Smooth muscle cell (in vitro differentiated cells): ENCODE results near the gene COPS9. TPM values are rescaled to one million over a fixed set of nuclear protein-coding genes. Genes with fewer than 3 reads are reported as not detected.

Experiments used
- DNase-seq: peaks from one replicate; lab custom pipeline; 2025; ENCODE audit not compliant: unreplicated experiment; lab: John Stamatoyannopoulos, UW
- H2AFZ ChIP-seq: fragments of 200-600 bp; sonication (generic); 2 replicates; pipeline ENCODE4 v1.6.0; 2016; ENCODE audit warnings: antibody characterized with exemption, low read depth, mild to moderate bottlenecking
- H3F3A ChIP-seq: fragments of 200-600 bp; sonication (generic); 2 replicates; pipeline ENCODE4 v1.6.0; 2017; ENCODE audit warnings: antibody characterized with exemption, low read depth
- H3K27ac ChIP-seq: fragments of 200-600 bp; sonication (generic); 2 replicates; pipeline ENCODE4 v1.5.1; 2016; ENCODE audit warnings: low read depth, mild to moderate bottlenecking
- H3K27me3 ChIP-seq: fragments of 200-600 bp; sonication (generic); 2 replicates; pipeline ENCODE4 v1.6.1; 2016; ENCODE audit warnings: low read depth, mild to moderate bottlenecking
- H3K36me3 ChIP-seq: fragments of 200-600 bp; sonication (generic); 2 replicates; pipeline ENCODE4 v1.5.1; 2016; ENCODE audit warnings: low read depth
- H3K4me1 ChIP-seq: fragments of 200-600 bp; sonication (generic); 2 replicates; pipeline ENCODE4 v1.5.1; 2016; ENCODE audit warnings: low read depth
- H3K4me2 ChIP-seq: fragments of 200-600 bp; sonication (generic); 2 replicates; pipeline ENCODE4 v1.6.0; 2016; ENCODE audit warnings: mild to moderate bottlenecking
- H3K4me3 ChIP-seq: fragments of 200-600 bp; sonication (generic); 2 replicates; pipeline ENCODE4 v1.5.1; 2016; ENCODE audit warnings: mild to moderate bottlenecking
- H3K79me2 ChIP-seq: fragments of 200-600 bp; sonication (generic); 2 replicates; pipeline ENCODE4 v1.6.0; 2016; ENCODE audit warnings: low read depth, mild to moderate bottlenecking
- H3K9ac ChIP-seq: fragments of 200-600 bp; sonication (generic); 2 replicates; pipeline ENCODE4 v1.6.0; 2016; ENCODE audit warnings: low read depth
- H3K9me3 ChIP-seq: fragments of 200-600 bp; sonication (generic); replicated peaks from 2 replicates; pipeline ENCODE4 v1.5.1; 2016; ENCODE audit warnings: low read depth
- H4K20me1 ChIP-seq: fragments of 200-600 bp; sonication (generic); 2 replicates; pipeline ENCODE4 v1.6.0; 2016; ENCODE audit warnings: low read depth
- CTCF ChIP-seq: fragments of 200-600 bp; sonication (generic); IDR thresholded peaks from 2 replicates; pipeline ENCODE4 v1.5.1; 2017; ENCODE audit warnings: borderline replicate concordance, mild to moderate bottlenecking, antibody characterized with exemption; ENCODE audit not compliant: insufficient read depth, poor library complexity, severe bottlenecking
- WGBS: methylation state at CpG from one replicate; pipeline ENCODE4 v1.1.7; 2016; ENCODE audit warnings: low lambda C conversion rate; 5-methylcytosine and 5-hydroxymethylcytosine counted together
- polyA plus RNA-seq: library from polyadenylated mRNA; unstranded; fragments of >200 nt; fragmentation: Nextera tagmentation; extraction: Ambion mirVana; gene quantifications from 2 replicates; pipeline ENCODE4 v1.2.1, GENCODE V29; 2016
- total RNA-seq: library from RNA; depleted of rRNA; stranded (reverse); fragments of >200 nt; gene quantifications from 2 replicates; pipeline ENCODE4 v1.2.3, GENCODE V29; 2014

Gene COPS9
- total and polyA plus RNA-seq, 2 experiments from 2014 or later, result 157 to 296 TPM

GRCh38 chr2:240165034-240165433 lies 28.9 kb upstream of the COPS9 start:
- no peak overlapping the region for H3K27ac ChIP-seq
- 84% methylated on average over 9 of the region's 10 CpGs for WGBS
- no peaks in the 10 kb centered on the region for H3K9me3 ChIP-seq
- no peak overlapping the region for H2AFZ ChIP-seq
- H3K79me2 ChIP-seq, result no peaks in the 10 kb centered on the region
- H3K4me2 ChIP-seq, result no peak overlapping the region
- H3K4me3 ChIP-seq, result no peak overlapping the region
- H4K20me1 ChIP-seq, result no peaks in the 10 kb centered on the region
- no peaks in the 10 kb centered on the region for H3K4me1 ChIP-seq
- H3F3A ChIP-seq, result no peaks in the 10 kb centered on the region
- H3K36me3 ChIP-seq, result no peaks in the 10 kb centered on the region
- no peak overlapping the region for H3K9ac ChIP-seq
- no peak for TF ChIP-seq CTCF
- no peak for DNase-seq
- H3K27me3 ChIP-seq, result peaks cover 4% of the 10 kb centered on the region

- no peaks in the 10 kb centered on the region for H3F3A ChIP-seq
- no peak overlapping the region for H3K4me2 ChIP-seq
- no peaks in the 10 kb centered on the region for H3K79me2 ChIP-seq
- no peak for DNase-seq
- H3K9me3 ChIP-seq, result no peaks in the 10 kb centered on the region
- H3K27ac ChIP-seq, result no peak overlapping the region
- H4K20me1 ChIP-seq, result no peaks in the 10 kb centered on the region
- H3K27me3 ChIP-seq, result peaks cover 4% of the 10 kb centered on the region
- H3K4me3 ChIP-seq, result no peak overlapping the region
- H3K36me3 ChIP-seq, result no peaks in the 10 kb centered on the region
- WGBS, result 86% methylated on average over 5 of the region's 5 CpGs
- no peak for TF ChIP-seq CTCF
- no peaks in the 10 kb centered on the region for H3K4me1 ChIP-seq
- H3K9ac ChIP-seq, result no peak overlapping the region
- no peak overlapping the region for H2AFZ ChIP-seq
Observed at GRCh38 chr2:240164586-240164985, 28.5 kb upstream of the COPS9 start.

- H3F3A ChIP-seq, result no peaks in the 10 kb centered on the region
- TF ChIP-seq CTCF, result no peak
- H3K4me3 ChIP-seq, result no peak overlapping the region
- H4K20me1 ChIP-seq, result no peaks in the 10 kb centered on the region
- H3K9me3 ChIP-seq, result no peaks in the 10 kb centered on the region
- no peaks in the 10 kb centered on the region for H3K4me1 ChIP-seq
- DNase-seq, result no peak
- no peak overlapping the region for H3K4me2 ChIP-seq
- H3K27ac ChIP-seq, result no peak overlapping the region
- H3K9ac ChIP-seq, result no peak overlapping the region
- no peak overlapping the region for H2AFZ ChIP-seq
- H3K79me2 ChIP-seq, result no peaks in the 10 kb centered on the region
- peaks cover 4% of the 10 kb centered on the region for H3K27me3 ChIP-seq
- WGBS, result 83% methylated on average over 4 of the region's 4 CpGs
- no peaks in the 10 kb centered on the region for H3K36me3 ChIP-seq
Observed at GRCh38 chr2:240163844-240164574, 27.9 kb upstream of the COPS9 start.
